Measurements from ENCODE around the gene CTPS2. TPM values are rescaled to one million over a fixed set of nuclear protein-coding genes. Genes with fewer than 3 reads are reported as not detected.

The CTPS2 gene
- total RNA-seq, 1 donor from 2014 or later = 9.9 TPM

DNA sequence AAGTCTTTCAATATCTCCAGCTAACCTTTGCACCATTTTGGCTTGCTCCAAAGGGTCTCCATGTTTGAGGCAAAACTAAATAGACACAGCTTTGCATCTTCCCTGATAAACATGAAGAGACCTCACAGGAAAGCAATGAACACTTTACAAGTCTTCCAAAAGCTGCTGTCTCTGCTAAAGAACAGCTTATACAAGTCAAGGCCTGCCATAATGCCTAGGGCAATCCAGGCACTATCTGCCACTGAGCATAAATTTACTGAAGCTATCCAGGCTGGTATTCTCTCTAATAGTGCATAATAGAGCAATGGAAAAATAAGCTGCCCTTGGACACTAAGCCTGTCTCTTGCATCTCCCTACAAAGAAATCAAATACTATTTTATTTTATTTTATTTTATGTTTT lies 122.6 kb downstream of the CTPS2 start:
- H3K4me1 Mint-ChIP-seq = no peaks in the 10 kb centered on the region
- ChIA-PET POLR2A (no interaction called here), CTCF (no interaction called here)
- H3K4me3 Mint-ChIP-seq = no peak overlapping the region
- intact Hi-C loops (cut with micrococcal nuclease) = no loop called here
- no peaks in the 10 kb centered on the region for H3K27me3 Mint-ChIP-seq
- ATAC-seq (ENCODE audit: low read depth) (no peak), DNase-seq (no peak)
- H3K27ac Mint-ChIP-seq = no peak overlapping the region
- H3K9me3 Mint-ChIP-seq = no peaks in the 10 kb centered on the region
- TF ChIP-seq, protein P1, sequence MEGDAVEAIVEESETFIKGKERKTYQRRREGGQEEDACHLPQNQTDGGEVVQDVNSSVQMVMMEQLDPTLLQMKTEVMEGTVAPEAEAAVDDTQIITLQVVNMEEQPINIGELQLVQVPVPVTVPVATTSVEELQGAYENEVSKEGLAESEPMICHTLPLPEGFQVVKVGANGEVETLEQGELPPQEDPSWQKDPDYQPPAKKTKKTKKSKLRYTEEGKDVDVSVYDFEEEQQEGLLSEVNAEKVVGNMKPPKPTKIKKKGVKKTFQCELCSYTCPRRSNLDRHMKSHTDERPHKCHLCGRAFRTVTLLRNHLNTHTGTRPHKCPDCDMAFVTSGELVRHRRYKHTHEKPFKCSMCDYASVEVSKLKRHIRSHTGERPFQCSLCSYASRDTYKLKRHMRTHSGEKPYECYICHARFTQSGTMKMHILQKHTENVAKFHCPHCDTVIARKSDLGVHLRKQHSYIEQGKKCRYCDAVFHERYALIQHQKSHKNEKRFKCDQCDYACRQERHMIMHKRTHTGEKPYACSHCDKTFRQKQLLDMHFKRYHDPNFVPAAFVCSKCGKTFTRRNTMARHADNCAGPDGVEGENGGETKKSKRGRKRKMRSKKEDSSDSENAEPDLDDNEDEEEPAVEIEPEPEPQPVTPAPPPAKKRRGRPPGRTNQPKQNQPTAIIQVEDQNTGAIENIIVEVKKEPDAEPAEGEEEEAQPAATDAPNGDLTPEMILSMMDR (IDR thresholded peaks at IDR 0.05) = no peak
- peaks cover 37% of the 10 kb centered on the region for H3K36me3 Mint-ChIP-seq (ENCODE audit: low read depth)

DNA sequence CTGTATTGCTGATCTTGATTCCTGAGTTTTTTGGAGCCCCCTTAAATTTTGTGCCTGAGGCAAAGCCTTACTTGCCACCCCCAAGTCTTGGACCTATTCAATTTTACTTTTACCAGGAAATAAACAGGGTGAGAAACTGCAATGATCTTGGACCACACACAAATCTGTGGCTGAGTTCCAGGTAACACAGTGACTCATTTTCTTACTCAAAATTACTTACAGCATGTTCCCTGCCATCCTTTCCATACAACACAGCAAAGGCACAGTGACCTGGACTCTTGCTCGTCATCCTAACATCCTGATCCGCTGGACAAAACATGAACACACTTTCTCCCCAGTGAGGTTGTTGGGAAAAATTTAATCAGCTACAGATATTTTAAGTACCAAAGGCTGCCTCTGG lies 123.3 kb downstream of the CTPS2 start:
- CTCF ChIA-PET = no interaction called here
- Mint-ChIP-seq H3K9me3 (no peaks in the 10 kb centered on the region), H3K4me1 (no peaks in the 10 kb centered on the region), H3K27ac (no peak overlapping the region), H3K27me3 (no peaks in the 10 kb centered on the region), H3K4me3 (no peak overlapping the region), H3K36me3 (ENCODE audit: low read depth) (peaks cover 34% of the 10 kb centered on the region)
- ATAC-seq (ENCODE audit: low read depth) (no peak), DNase-seq (no peak)
- TF ChIP-seq, protein P1 (IDR thresholded peaks at IDR 0.05) = no peak
- POLR2A ChIA-PET = no interaction called here
- intact Hi-C loops (cut with micrococcal nuclease) = no loop called here

DNA sequence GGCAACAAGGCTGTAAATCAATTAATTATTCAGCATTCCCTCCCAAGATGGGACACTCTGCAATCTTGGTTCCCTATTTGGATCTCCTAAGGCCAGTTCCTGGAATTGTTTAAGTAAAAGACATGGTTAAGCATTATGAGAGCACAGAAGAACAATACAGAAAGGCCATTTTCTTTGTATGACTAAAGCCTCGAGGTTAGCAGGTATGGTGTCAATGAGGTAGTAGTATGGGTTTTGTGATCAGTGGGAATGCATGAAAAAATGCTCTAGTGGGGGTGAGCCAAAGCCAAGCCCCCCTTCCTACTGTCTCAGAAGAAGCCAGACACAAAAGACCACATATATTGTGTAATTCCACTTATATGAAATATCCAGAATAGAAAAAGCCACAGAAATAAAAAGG lies 124.2 kb downstream of the CTPS2 start:
- H3K27me3 Mint-ChIP-seq = no peaks in the 10 kb centered on the region
- DNase-seq (no peak), ATAC-seq (ENCODE audit: low read depth) (no peak)
- POLR2A ChIA-PET = no interaction called here
- no peak overlapping the region for H3K4me3 Mint-ChIP-seq
- no peaks in the 10 kb centered on the region for H3K9me3 Mint-ChIP-seq
- peaks cover 34% of the 10 kb centered on the region for H3K36me3 Mint-ChIP-seq (ENCODE audit: low read depth)
- no peaks in the 10 kb centered on the region for H3K4me1 Mint-ChIP-seq
- TF ChIP-seq, protein P1 (IDR thresholded peaks at IDR 0.05) = no peak
- CTCF ChIA-PET = no interaction called here
- no peak overlapping the region for H3K27ac Mint-ChIP-seq
- intact Hi-C loops (cut with micrococcal nuclease) = no loop called here

DNA sequence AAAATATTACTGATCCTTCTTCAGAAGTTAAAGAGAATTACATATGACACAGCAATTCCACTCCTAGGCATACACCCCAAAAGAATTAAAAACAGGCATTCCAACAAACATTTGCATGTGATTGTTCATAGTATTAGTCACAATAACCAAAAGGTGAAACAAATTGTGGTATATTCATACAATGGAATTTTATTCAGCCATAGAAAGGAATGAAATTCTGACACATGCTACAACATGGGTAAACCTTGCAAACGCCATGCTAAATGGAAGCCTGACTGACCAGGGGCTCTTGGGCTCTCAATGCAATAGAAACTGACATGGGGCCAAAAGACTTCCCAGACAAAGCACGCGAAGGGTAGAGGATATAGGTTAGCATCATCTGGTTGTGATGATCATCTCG lies 124.6 kb downstream of the CTPS2 start:
- Mint-ChIP-seq H3K27ac (no peak overlapping the region), H3K4me1 (no peaks in the 10 kb centered on the region), H3K9me3 (no peaks in the 10 kb centered on the region), H3K4me3 (no peak overlapping the region), H3K27me3 (no peaks in the 10 kb centered on the region), H3K36me3 (ENCODE audit: low read depth) (peaks cover 33% of the 10 kb centered on the region)
- TF ChIP-seq, protein P1 (IDR thresholded peaks at IDR 0.05) = no peak
- intact Hi-C loops (cut with micrococcal nuclease) = no loop called here
- CTCF ChIA-PET = no interaction called here
- ATAC-seq (ENCODE audit: low read depth) (no peak), DNase-seq (no peak)
- POLR2A ChIA-PET = no interaction called here

DNA sequence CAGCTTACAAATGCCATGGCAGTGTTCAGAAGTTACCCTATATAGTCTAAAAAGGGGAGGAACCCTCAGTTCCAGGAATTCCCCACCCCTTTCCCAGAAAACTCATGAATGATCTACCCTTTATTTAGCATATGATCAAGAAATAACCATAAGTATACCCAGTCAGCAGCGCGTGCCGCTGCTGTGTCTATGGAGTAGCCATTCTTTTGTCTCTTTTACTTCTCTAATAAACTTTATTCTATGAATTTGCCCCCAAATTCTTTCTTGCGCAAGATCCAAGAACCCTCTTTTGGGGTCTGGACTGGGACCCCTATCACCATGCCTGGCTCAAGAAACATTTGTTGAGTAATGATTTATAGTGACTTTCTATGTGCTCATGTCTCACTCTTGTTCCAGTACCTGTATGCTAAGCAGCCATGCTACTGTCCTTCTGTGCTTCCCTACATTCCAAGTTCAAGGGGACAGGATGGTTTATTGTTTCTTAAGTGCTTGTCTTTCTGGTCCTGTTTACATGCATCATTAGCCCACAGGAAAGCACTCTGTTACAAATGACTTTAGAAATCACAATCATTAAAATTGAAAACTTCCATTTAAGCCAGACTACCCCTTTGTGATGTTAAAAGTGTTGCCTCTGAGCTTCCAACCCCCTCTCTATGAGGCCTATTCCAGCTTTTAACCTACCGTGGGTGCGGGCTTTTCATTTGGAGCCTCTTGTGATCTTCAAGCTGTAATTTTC lies 125.9 kb downstream of the CTPS2 start:
- Mint-ChIP-seq H3K27me3 (no peaks in the 10 kb centered on the region), H3K9me3 (peaks cover 4% of the 10 kb centered on the region), H3K36me3 (ENCODE audit: low read depth) (peaks cover 22% of the 10 kb centered on the region), H3K27ac (no peak overlapping the region), H3K4me3 (no peak overlapping the region), H3K4me1 (no peaks in the 10 kb centered on the region)
- POLR2A ChIA-PET = interaction anchor here (0.6 kb wide), 1 partner anchor 905 kb away, joined by 4 read pairs; no protein-coding TSS in a partner anchor
- CTCF ChIA-PET = no interaction called here
- intact Hi-C loops (cut with micrococcal nuclease) = no loop called here
- TF ChIP-seq, protein P1 (IDR thresholded peaks at IDR 0.05) = no peak
- ATAC-seq (ENCODE audit: low read depth) = no peak
- DNase-seq = no peak
